K562 (cell line): ENCODE data around the gene SYT13. TPM values are rescaled to one million over a fixed set of nuclear protein-coding genes. Genes with fewer than 3 reads are reported as not detected.

Source experiments
- CHD4 ChIP-seq: fragments of 200-600 bp; sonication (generic); IDR thresholded peaks from 3 replicates; pipeline ENCODE4 v1.6.1; 2012; ENCODE audit warnings: low read depth, mild to moderate bottlenecking, mixed read lengths, low read length, inconsistent platforms; ENCODE audit not compliant: insufficient read depth, insufficient replicate concordance, poor library complexity, severe bottlenecking
- ILK ChIP-seq: fragments of 450-650 bp; IDR thresholded peaks from 2 replicates; pipeline ENCODE4 v1.6.1; 2016; ENCODE audit warnings: missing genetic modification characterization, low read depth, mild to moderate bottlenecking, missing compliant biosample characterization, moderate library complexity, borderline replicate concordance
- MYBL2 ChIP-seq, 2 experiments: fragments of 450-650 bp in 1 of 2; sonication (generic) in 1 of 2; formaldehyde crosslinking in 1 of 2; IDR thresholded peaks; 2 replicates each; pipeline versions ENCODE4 v1.6.1 to v1.8.1; 2017 to 2022; ENCODE audit warnings: borderline replicate concordance in 1 of 2, inconsistent platforms in 1 of 2, low read depth in 1 of 2, mild to moderate bottlenecking in 1 of 2, missing genetic modification reagents in 1 of 2, moderate library complexity in 1 of 2
- MYC ChIP-seq, 2 experiments: fragments of 250-450 bp in 1 of 2; sonication (Bioruptor Pico) in 1 of 2; IDR thresholded peaks; 2 replicates each; pipeline versions ENCODE4 v1.5.1 to v1.6.1; 2012 to 2021; ENCODE audit warnings: low read depth in 2 of 2, borderline replicate concordance in 1 of 2, improper control_type of control experiment in 1 of 2, low read length in 1 of 2, mild to moderate bottlenecking in 1 of 2, moderate library complexity in 1 of 2
- NR4A1 ChIP-seq, 2 experiments: fragments of 250-450 bp in 1 of 2; fragments of 450-650 bp in 1 of 2; sonication (Bioruptor Pico) in 1 of 2; IDR thresholded peaks; 2 replicates each; pipeline versions ENCODE4 v1.4.0 to v1.6.1; 2016 to 2020; ENCODE audit warnings: mild to moderate bottlenecking in 2 of 2, missing compliant biosample characterization in 1 of 2, missing genetic modification characterization in 1 of 2, moderate library complexity in 1 of 2
- RBM17 ChIP-seq: fragments of 200-400 bp; formaldehyde crosslinking; IDR thresholded peaks from 2 replicates; pipeline ENCODE4 v1.6.1; 2017; ENCODE audit warnings: low read depth, mild to moderate bottlenecking, low read length, borderline replicate concordance
- ZBED1 ChIP-seq: IDR thresholded peaks from 2 replicates; pipeline ENCODE4 v1.6.1; 2014
- ZFP36 ChIP-seq: fragments of 150-350 bp; IDR thresholded peaks from 2 replicates; pipeline ENCODE4 v1.6.1; 2018; ENCODE audit warnings: low read length, low read depth; ENCODE audit not compliant: partially characterized antibody
- ZNF511 ChIP-seq: sonication (generic); formaldehyde crosslinking; IDR thresholded peaks from 2 replicates; pipeline ENCODE4 v1.8.0; 2022; ENCODE audit warnings: mild to moderate bottlenecking, missing genetic modification reagents
- ZNF778 ChIP-seq: fragments of 450-650 bp; formaldehyde crosslinking; IDR thresholded peaks from 2 replicates; pipeline ENCODE4 v1.4.0; 2020; ENCODE audit warnings: mild to moderate bottlenecking, moderate library complexity
- polyA plus RNA-seq, 8 experiments: library from polyadenylated mRNA; depleted of rRNA in 4 of 8; stranded (reverse) in 5 of 8; unstranded in 3 of 8; fragments of >200 nt; fragmentation: Nextera tagmentation in 2 of 8; fragmentation: Illumina TruSeq in 1 of 8; extraction: Ambion mirVana in 2 of 8; extraction: Trizol in 1 of 8; gene quantifications; 2 replicates each; pipeline versions ENCODE4 v1.2.1 to v1.2.3, GENCODE V29; 2011 to 2014; ENCODE audit warnings: inconsistent platforms in 1 of 8, missing spikeins in 1 of 8
- total RNA-seq, 7 experiments: library from RNA; depleted of rRNA in 6 of 7; stranded (reverse); fragments of >200 nt in 6 of 7; fragmentation: Illumina TruSeq in 2 of 7; extraction: Trizol in 2 of 7; gene quantifications; 2 replicates each; pipeline versions ENCODE4 v1.2.1 to v1.2.3, GENCODE V29; 2011 to 2021; ENCODE audit warnings: low replicate concordance in 1 of 7
- TF ChIP-seq, protein P1 (sequence below): sonication (generic); formaldehyde crosslinking; IDR thresholded peaks from 2 replicates; pipeline ENCODE4 v1.8.1; 2022; ENCODE audit warnings: missing genetic modification reagents
- TF ChIP-seq, protein P2 (sequence below), 2 experiments: IDR thresholded peaks; 2 replicates each; pipeline ENCODE4 v1.6.1; 2012; ENCODE audit warnings: improper control_type of control experiment in 2 of 2, low read depth in 2 of 2, low read length in 2 of 2, borderline replicate concordance in 1 of 2

Gene SYT13
- total and polyA plus RNA-seq, 9 of the 15 experiments (the other 6 are each of a cell fraction or from before 2014, with no cell fraction given), result under 0.01 to 0.13 (median 0.08) TPM; not detected in 2

DNA sequence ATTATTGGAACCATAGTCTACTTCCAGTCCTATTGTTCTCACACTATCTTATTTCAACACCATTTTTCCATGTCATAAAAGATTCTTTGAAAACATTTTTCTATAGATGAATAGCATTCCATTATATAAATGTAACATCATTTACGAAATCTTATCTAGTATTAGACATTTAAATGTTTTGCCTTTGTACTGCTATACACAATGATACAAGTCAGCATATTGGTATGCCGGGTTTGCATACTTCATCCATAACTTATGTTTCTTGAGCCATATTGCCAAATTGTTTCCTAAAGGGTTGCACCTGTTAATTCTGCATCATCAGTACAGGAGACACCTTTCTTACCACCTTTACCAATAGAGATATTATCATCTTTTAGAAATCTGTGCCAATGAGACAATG, 68.2 kb downstream of the SYT13 start (continued):
- TF ChIP-seq ZNF511 (CRISPR knock-in tag) (no peak), ZFP36 (no peak), RBM17 (no peak), MYC (IDR thresholded peaks at IDR 0.05; ENCODE audit: low read depth, low read length) (no peak), MYC (CRISPR knock-in tag; IDR thresholded peaks at IDR 0.05; ENCODE audit: borderline replicate concordance, low read depth) (no peak), MYBL2 (IDR thresholded peaks at IDR 0.05; ENCODE audit: low read depth) (no peak), MYBL2 (CRISPR knock-in tag; IDR thresholded peaks at IDR 0.05; ENCODE audit: borderline replicate concordance) (no peak), ZBED1 (no peak), ILK (no peak), CHD4 (no peak), ZNF778 (CRISPR knock-in tag) (no peak), NR4A1 (CRISPR knock-in tag; IDR thresholded peaks at IDR 0.05) (no peak), NR4A1 (tag; IDR thresholded peaks at IDR 0.05) (no peak)
- TF ChIP-seq, protein P1, sequence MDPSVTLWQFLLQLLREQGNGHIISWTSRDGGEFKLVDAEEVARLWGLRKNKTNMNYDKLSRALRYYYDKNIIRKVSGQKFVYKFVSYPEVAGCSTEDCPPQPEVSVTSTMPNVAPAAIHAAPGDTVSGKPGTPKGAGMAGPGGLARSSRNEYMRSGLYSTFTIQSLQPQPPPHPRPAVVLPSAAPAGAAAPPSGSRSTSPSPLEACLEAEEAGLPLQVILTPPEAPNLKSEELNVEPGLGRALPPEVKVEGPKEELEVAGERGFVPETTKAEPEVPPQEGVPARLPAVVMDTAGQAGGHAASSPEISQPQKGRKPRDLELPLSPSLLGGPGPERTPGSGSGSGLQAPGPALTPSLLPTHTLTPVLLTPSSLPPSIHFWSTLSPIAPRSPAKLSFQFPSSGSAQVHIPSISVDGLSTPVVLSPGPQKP, result no peak
- TF ChIP-seq, protein P2, sequence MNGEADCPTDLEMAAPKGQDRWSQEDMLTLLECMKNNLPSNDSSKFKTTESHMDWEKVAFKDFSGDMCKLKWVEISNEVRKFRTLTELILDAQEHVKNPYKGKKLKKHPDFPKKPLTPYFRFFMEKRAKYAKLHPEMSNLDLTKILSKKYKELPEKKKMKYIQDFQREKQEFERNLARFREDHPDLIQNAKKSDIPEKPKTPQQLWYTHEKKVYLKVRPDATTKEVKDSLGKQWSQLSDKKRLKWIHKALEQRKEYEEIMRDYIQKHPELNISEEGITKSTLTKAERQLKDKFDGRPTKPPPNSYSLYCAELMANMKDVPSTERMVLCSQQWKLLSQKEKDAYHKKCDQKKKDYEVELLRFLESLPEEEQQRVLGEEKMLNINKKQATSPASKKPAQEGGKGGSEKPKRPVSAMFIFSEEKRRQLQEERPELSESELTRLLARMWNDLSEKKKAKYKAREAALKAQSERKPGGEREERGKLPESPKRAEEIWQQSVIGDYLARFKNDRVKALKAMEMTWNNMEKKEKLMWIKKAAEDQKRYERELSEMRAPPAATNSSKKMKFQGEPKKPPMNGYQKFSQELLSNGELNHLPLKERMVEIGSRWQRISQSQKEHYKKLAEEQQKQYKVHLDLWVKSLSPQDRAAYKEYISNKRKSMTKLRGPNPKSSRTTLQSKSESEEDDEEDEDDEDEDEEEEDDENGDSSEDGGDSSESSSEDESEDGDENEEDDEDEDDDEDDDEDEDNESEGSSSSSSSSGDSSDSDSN (IDR thresholded peaks at IDR 0.05; ENCODE audit: borderline replicate concordance in 1 of 2, low read depth in 2 of 2, low read length in 2 of 2), result no peak
- TF ChIP-seq, all 486 proteins: peak for 0
